ENCODE data around the gene MEGF8.

DNA sequence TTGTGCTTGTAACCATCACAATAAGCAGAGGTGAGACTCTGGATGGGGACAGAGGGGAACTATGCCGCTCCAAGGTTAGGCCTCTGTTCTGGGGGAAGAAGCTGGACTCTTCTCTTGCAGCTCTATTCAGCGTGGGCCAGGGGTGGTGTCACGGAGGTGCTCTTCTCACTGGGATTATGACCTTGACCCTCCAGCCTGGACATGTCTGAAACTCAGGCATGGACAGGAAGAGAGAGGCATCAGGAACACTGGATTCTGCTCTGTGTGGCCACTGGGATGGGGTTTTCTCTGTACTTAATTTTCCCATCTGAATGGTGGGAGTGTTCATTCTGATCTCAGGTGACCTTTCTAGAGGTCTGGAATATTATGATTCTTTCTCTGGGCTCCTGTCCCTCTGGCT, 7.6 kb downstream of the MEGF8 start:
- TF ChIP-seq POLR2AphosphoS5 (IDR thresholded peaks at IDR 0.05; ENCODE audit: insufficient read depth, low read depth, low read length), result no peak
- no peak for TF ChIP-seq JUN (IDR thresholded peaks at IDR 0.05; ENCODE audit: borderline replicate concordance, insufficient read depth, insufficient read length, low read depth)
- TF ChIP-seq, protein P1, sequence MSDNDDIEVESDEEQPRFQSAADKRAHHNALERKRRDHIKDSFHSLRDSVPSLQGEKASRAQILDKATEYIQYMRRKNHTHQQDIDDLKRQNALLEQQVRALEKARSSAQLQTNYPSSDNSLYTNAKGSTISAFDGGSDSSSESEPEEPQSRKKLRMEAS (IDR thresholded peaks at IDR 0.05; ENCODE audit: insufficient read depth, insufficient read length), result no peak
- no peak for TF ChIP-seq CTCF (IDR thresholded peaks at IDR 0.05; ENCODE audit: extremely low read depth in 1 of 2, insufficient read depth in 1 of 2, low read depth in 1 of 2, low read length in 2 of 2)
- no peak for TF ChIP-seq POLR2A (IDR thresholded peaks at IDR 0.05; ENCODE audit: low read depth, low read length)
- TF ChIP-seq EZH2 (IDR thresholded peaks at IDR 0.05; ENCODE audit: borderline replicate concordance, low read depth, low read length, severe bottlenecking), result no peak
- TF ChIP-seq GATA2 (IDR thresholded peaks at IDR 0.05; ENCODE audit: insufficient read depth, insufficient read length, low read depth, low read length), result no peak
- TF ChIP-seq FOS (IDR thresholded peaks at IDR 0.05; ENCODE audit: borderline replicate concordance, insufficient read depth, low read length), result no peak
- TF ChIP-seq MYC (IDR thresholded peaks at IDR 0.05; ENCODE audit: low read depth, low read length), result no peak

Measured in endothelial cell of umbilical vein (primary cell).